ENCODE results near the gene JPH4. TPM values are rescaled to one million over a fixed set of nuclear protein-coding genes. Genes with fewer than 3 reads are reported as not detected.

Gene JPH4
- polyA plus RNA-seq, 1 donor (not counting 4 experiments of a cell fraction or from before 2014, with no cell fraction given) = 0.01 TPM

- H3K27me3 ChIP-seq (ENCODE audit: control insufficient read depth, extremely low read depth, insufficient read depth, low read length) = peaks cover 39% of the 10 kb centered on the region
- no peak overlapping the region for H3K9ac ChIP-seq (ENCODE audit: control insufficient read depth, extremely low read depth, insufficient read depth, low read length)
- no peak overlapping the region for H3K27ac ChIP-seq (ENCODE audit: control insufficient read depth, insufficient read depth, low read length)
- no peaks in the 10 kb centered on the region for H3K36me3 ChIP-seq (ENCODE audit: control insufficient read depth in 2 of 2, extremely low read depth in 1 of 2, insufficient read depth in 2 of 2, low read length in 2 of 2)
- TF ChIP-seq CTCF (optimal IDR thresholded peaks at IDR 0.05 in 1 of 3, IDR thresholded peaks at IDR 0.05 in 1 of 3, conservative IDR thresholded peaks at IDR 0.05 in 1 of 3; ENCODE audit: extremely low read depth in 1 of 3, insufficient read depth in 2 of 3, low read length in 3 of 3) (no peak), EZH2 (IDR thresholded peaks at IDR 0.05; ENCODE audit: low read length) (no peak)
- H2AFZ ChIP-seq (ENCODE audit: control insufficient read depth, low read length) = no peak overlapping the region
- no peaks in the 10 kb centered on the region for H4K20me1 ChIP-seq (ENCODE audit: control insufficient read depth, extremely low read depth, insufficient read depth, low read length)
- no peaks in the 10 kb centered on the region for H3K79me2 ChIP-seq (ENCODE audit: control insufficient read depth, insufficient read depth, low read length)
- DNase-seq (ENCODE audit: low read depth, low spot score) (no peak), FAIRE-seq (no peak)
- no peaks in the 10 kb centered on the region for H3K4me1 ChIP-seq (ENCODE audit: control insufficient read depth, extremely low read depth, insufficient read depth, low read length)
- no peak overlapping the region for H3K4me3 ChIP-seq (ENCODE audit: control insufficient read depth in 2 of 3, extremely low read depth in 1 of 3, insufficient read depth in 2 of 3, low read depth in 1 of 3, low read length in 3 of 3)
- H3K9me1 ChIP-seq (ENCODE audit: control insufficient read depth, extremely low read depth, insufficient read depth, low read length) = no peaks in the 10 kb centered on the region
- H3K9me3 ChIP-seq (ENCODE audit: control insufficient read depth, low read depth, low read length) = no peaks in the 10 kb centered on the region
- dilution Hi-C loops (cut with MboI; ENCODE audit: extremely low pct_ligation_motif_present, low sequenced_read_pairs) = no loop called here
- no peak overlapping the region for H3K4me2 ChIP-seq (ENCODE audit: control insufficient read depth, extremely low read depth, insufficient read depth, low read depth, low read length)
These were observed 2.3 kb upstream of the JPH4 start for GRCh38 chr14:23580948-23581281.

DNA sequence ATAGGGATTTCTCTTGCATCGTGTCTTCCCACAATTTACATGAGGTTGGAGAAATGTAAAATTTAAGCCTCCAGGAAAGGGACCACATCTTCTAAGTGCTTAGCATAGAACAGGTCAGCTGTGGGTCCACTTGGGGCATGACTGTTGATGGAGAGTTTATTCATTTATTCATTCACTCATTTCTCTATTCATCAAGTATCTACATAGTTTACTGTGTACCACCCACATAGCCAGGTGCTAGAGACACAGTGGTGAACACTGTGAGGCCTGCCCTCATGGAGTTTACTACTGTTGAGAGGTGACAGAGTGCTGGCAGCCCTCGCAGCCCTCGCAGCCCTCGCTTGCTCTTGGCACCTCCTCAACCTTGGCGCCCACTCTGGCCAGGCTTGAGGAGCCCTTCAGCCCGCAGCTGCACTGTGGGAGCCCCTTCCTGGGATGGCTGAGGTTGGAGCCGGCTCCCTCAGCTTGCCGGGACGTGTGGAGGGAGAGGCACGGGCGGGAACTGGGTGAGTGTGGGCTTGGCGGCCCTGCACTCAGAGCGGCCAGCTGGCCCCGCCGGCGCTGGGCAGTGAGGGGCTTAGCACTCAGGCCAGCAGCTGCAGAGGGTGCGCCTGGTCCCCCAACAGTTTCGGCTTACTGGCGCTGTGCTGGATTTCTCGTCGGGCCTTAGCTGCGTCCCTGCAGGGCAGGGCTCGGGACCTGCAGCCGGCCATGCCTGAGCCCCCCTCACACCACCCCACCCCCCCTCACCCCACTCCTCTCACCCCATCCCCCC lies 1.7 kb upstream of the JPH4 start:
- no peak overlapping the region for H3K4me2 ChIP-seq (ENCODE audit: control insufficient read depth, extremely low read depth, insufficient read depth, low read depth, low read length)
- no peaks in the 10 kb centered on the region for H3K4me1 ChIP-seq (ENCODE audit: control insufficient read depth, extremely low read depth, insufficient read depth, low read length)
- H3K27me3 ChIP-seq (ENCODE audit: control insufficient read depth, extremely low read depth, insufficient read depth, low read length) = peaks cover 45% of the 10 kb centered on the region
- H3K9me3 ChIP-seq (ENCODE audit: control insufficient read depth, low read depth, low read length) = no peaks in the 10 kb centered on the region
- no peaks in the 10 kb centered on the region for H3K9me1 ChIP-seq (ENCODE audit: control insufficient read depth, extremely low read depth, insufficient read depth, low read length)
- FAIRE-seq (no peak), DNase-seq (ENCODE audit: low read depth, low spot score) (no peak)
- TF ChIP-seq CTCF (optimal IDR thresholded peaks at IDR 0.05 in 1 of 3, IDR thresholded peaks at IDR 0.05 in 1 of 3, conservative IDR thresholded peaks at IDR 0.05 in 1 of 3; ENCODE audit: extremely low read depth in 1 of 3, insufficient read depth in 2 of 3, low read length in 3 of 3) = no peak
- TF ChIP-seq EZH2 (IDR thresholded peaks at IDR 0.05; ENCODE audit: low read length) = no peak
- H2AFZ ChIP-seq (ENCODE audit: control insufficient read depth, low read length) = no peak overlapping the region
- H3K9ac ChIP-seq (ENCODE audit: control insufficient read depth, extremely low read depth, insufficient read depth, low read length) = no peak overlapping the region
- no peaks in the 10 kb centered on the region for H3K79me2 ChIP-seq (ENCODE audit: control insufficient read depth, insufficient read depth, low read length)
- H3K4me3 ChIP-seq (ENCODE audit: control insufficient read depth in 2 of 3, extremely low read depth in 1 of 3, insufficient read depth in 2 of 3, low read depth in 1 of 3, low read length in 3 of 3) = no peak overlapping the region
- dilution Hi-C loops (cut with MboI; ENCODE audit: extremely low pct_ligation_motif_present, low sequenced_read_pairs) = no loop called here
- H3K27ac ChIP-seq (ENCODE audit: control insufficient read depth, insufficient read depth, low read length) = no peak overlapping the region
- no peaks in the 10 kb centered on the region for H3K36me3 ChIP-seq (ENCODE audit: control insufficient read depth in 2 of 2, extremely low read depth in 1 of 2, insufficient read depth in 2 of 2, low read length in 2 of 2)
- no peaks in the 10 kb centered on the region for H4K20me1 ChIP-seq (ENCODE audit: control insufficient read depth, extremely low read depth, insufficient read depth, low read length)

All from keratinocyte (primary cell).